Stimulated activated naive CD8-positive, alpha-beta T cell treated with anti-CD3 and anti-CD28 coated beads, Interleukin-15, Interleukin-2, amounts not matched to agents 100 U/mL and 50 U/mL, for 24 hours (primary cell): Measurements from ENCODE around the gene CGREF1.
"Not testable (repeated sequence)": the region's sequence is repeated elsewhere in the genome, so short reads cannot be mapped to it uniquely, and the experiment has no call there.

Experiments
- ATAC-seq: fragments of 150-1000 bp; cut with Tn5 transposase; one replicate; pipeline ENCODE4 v1.10.0; 2021
- DNase-seq: peaks from one replicate; pipeline ENCODE4 v3.0.0; 2021

Gene CGREF1

GRCh38 chr2:27111392-27112078, 7.4 kb downstream of the CGREF1 start:
- not testable (repeated sequence) for DNase-seq, ATAC-seq

GRCh38 chr2:27110603-27111352, 8.2 kb downstream of the CGREF1 start:
- ATAC-seq, DNase-seq: not testable (repeated sequence)

- DNase-seq = no peak
- no peak for ATAC-seq
Observed at GRCh38 chr2:27109083-27109482, 9.8 kb downstream of the CGREF1 start.

GRCh38 chr2:27108221-27108620, 10.7 kb downstream of the CGREF1 start:
- DNase-seq (no peak), ATAC-seq (no peak)

GRCh38 chr2:27105981-27106380, 12.9 kb downstream of the CGREF1 start:
- DNase-seq (no peak), ATAC-seq (no peak)

- no peak for DNase-seq
Observed at GRCh38 chr2:27102329-27102728, 16.6 kb downstream of the CGREF1 start.

GRCh38 chr2:27100036-27100435, 18.9 kb downstream of the CGREF1 start:
- ATAC-seq (no peak), DNase-seq (no peak)

More at GRCh38 chr2:27102329-27102728, 16.6 kb downstream of the CGREF1 start:
- ATAC-seq = no peak

- ATAC-seq (no peak), DNase-seq (no peak)
Observed at GRCh38 chr2:27099334-27099955, 19.5 kb downstream of the CGREF1 start.

- ATAC-seq = no peak
- DNase-seq = no peak
Observed at GRCh38 chr2:27097341-27097740, 21.6 kb downstream of the CGREF1 start.

- DNase-seq (no peak), ATAC-seq (no peak)
Observed at GRCh38 chr2:27096748-27097297, 22.1 kb downstream of the CGREF1 start.

GRCh38 chr2:27095745-27096651, 22.9 kb downstream of the CGREF1 start:
- DNase-seq (peak; percentile 49), ATAC-seq (peak; percentile 80)

GRCh38 chr2:27095427-27095744, 23.5 kb downstream of the CGREF1 start:
- ATAC-seq (no peak), DNase-seq (no peak)

- ATAC-seq = no peak
- no peak for DNase-seq
Observed at GRCh38 chr2:27094353-27094984, 24.5 kb downstream of the CGREF1 start.

GRCh38 chr2:27093430-27094352, 25.2 kb downstream of the CGREF1 start:
- no peak for DNase-seq
- no peak for ATAC-seq

- DNase-seq (no peak), ATAC-seq (no peak)
Observed at GRCh38 chr2:27092696-27093429, 26.1 kb downstream of the CGREF1 start.

- ATAC-seq (no peak), DNase-seq (no peak)
Observed at GRCh38 chr2:27091746-27092695, 26.9 kb downstream of the CGREF1 start.

GRCh38 chr2:27089111-27089954, 29.6 kb downstream of the CGREF1 start:
- no peak for DNase-seq
- ATAC-seq = no peak

GRCh38 chr2:27088634-27089033, 30.3 kb downstream of the CGREF1 start:
- ATAC-seq (no peak), DNase-seq (no peak)
